GM19468 (cell line): Measurements from ENCODE around the gene TJP2.
"Not testable (repeated sequence)": the region's sequence is repeated elsewhere in the genome, so short reads cannot be mapped to it uniquely, and the experiment has no call there.

Experiments used
- ATAC-seq: cut with Tn5 transposase; IDR thresholded peaks from one replicate; pipeline ENCODE4 v1.9.1; 2021; ENCODE audit warnings: mild to moderate bottlenecking, moderate library complexity, moderate number of reproducible peaks; ENCODE audit not compliant: unreplicated experiment; ENCODE audit errors: extremely low read depth

TJP2 gene

DNA sequence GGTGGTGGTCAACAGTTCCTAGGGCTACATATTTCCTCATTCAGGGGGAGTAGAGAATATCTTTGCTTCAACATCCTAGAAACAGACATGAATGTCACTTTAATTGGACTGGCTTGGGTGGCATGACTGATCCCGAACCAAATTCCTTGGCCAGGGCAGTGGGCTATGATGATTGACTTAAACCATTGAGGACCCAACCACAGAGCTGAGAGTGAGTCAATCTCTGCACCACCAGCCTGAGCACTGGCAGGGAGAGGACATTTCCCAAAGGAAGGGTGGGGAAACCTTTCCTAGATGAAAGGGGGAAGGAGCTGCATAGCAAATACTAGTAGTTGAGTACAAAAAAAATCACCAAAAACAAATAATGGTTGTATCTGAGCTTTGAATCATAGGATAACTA lies 98.1 kb downstream of the TJP2 start:
- no peak for ATAC-seq

DNA sequence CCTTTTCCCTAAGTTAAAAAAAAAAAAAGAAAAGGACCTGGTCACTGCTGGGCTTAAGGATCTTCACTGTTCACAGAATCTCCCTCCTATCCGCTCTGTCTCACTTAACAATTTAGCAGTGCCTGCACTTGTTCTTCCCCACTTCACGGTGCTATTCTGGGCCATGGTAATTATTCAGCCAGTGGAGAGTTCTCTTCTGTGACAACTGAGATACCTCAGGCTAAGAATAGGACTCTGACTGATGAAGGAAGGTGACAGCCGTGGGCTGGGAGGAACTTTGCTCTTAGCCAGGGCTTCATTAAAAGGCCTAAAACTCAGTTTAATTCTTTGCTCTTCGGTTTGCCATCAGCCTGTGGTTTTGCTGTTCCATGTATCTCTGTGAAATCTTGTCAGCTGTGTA lies 99.1 kb downstream of the TJP2 start:
- ATAC-seq: no peak

DNA sequence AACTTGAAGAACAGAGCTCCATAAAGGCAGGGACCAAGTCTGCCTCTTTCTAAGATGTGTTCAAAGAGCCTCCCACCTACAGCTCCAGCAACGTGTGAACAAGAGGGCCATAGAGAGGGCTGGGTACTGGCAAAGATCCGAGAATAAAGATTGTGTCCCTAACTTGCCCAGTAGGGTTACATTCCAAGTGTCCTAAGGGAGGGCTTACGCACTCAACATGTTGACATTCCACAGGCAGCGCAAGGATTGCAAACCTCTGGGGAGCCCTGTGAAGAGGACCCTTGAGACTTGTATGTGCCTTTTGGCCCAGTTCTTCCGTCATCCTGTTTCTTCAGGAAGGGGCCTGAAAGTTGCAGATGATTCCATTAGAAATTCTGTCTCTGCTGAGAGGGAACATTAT lies 102.7 kb downstream of the TJP2 start:
- ATAC-seq: no peak

GRCh38 chr9:69279084-69279731 lies 105.1 kb downstream of the TJP2 start:
- ATAC-seq: no peak

GRCh38 chr9:69279733-69280132 lies 105.7 kb downstream of the TJP2 start:
- ATAC-seq: no peak

DNA sequence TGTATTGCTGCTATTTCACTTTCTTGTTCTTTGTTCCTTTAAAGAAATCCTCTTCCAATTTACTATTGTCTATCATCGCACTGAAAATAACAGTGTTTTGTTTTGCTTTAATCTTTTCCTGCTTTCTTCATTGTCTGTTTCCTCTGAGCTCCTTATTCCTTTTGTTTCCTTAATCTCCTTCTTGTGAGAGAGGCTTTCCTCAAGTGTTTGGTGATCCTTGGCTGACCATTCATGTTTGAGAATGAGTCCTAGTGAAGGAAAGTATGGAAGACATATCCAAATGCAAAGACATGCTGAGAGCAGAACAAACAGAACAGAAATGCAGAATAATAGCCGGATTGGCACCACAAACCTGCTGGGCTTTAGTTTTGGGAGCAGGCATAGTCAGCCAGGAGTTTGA lies 108.9 kb downstream of the TJP2 start:
- ATAC-seq: no peak

DNA sequence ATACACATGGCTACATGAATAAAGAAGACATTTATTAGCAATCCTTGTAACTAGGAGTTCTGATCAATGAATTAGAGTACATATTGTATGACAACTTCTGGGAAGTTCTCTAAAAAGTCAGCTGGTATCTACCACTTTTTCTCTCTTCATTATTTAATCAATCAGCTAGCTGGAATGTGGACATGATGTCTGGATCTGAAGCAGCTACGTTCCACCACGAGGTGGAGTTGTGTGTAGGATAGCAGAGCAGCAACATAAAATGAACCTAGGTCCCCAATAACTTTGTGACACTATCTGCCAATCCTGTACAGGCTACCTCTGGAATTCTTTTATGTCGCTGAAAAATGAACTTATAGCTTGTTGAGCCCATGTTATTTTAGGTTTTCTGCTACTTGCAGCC lies 118.0 kb downstream of the TJP2 start:
- ATAC-seq: no peak

DNA sequence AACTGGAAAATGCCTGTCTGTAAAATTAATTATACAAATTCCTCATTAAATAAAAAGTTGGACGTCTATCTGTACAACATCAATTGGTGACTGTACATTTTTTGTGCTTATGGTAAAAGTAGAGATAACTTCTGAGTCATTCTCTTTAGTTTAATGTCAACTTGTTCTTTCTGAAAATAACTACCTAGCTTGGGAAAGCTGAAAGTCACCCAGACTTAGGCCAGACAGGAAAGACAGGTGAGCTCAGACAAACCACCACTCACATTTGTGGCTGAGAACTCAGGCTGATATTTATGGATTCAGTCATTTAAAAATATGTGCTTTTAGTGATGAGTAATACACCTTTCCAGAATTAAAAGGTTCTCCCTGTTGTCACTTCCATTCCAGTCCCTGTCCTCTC lies 119.1 kb downstream of the TJP2 start:
- no peak for ATAC-seq

DNA sequence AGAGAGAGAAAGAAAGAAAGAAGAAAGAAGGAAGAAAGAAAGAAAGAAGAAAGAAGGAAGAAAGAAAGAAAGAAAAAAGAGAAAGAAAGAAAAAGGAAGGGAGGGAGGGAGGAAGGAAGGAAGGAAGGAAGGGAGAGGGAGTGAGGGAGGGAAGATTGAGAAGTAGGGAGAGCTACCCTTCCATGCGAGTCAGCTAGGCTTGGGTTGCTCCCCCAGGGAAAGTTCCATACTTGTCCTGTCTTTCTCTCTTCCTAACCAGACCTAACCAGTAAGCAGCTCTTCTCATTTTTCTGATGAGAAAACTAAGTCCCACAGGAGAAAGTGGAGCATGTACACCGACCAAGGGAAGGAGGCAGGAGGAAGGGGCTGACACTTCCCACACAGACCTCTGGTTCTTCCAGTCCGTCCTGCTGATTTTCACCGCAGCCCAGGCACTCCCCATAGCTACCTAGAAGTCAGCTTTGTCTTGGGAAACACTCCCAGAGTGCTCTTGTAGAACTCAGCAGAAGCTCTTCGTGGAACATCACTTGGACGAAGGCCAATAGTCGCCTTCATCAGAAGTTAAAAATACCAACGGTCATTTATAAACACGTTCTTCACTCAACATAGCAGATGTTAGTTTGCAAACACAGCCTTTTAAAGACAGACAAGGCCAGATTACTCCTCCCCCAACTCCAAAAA lies 121.9 kb downstream of the TJP2 start:
- no peak for ATAC-seq

DNA sequence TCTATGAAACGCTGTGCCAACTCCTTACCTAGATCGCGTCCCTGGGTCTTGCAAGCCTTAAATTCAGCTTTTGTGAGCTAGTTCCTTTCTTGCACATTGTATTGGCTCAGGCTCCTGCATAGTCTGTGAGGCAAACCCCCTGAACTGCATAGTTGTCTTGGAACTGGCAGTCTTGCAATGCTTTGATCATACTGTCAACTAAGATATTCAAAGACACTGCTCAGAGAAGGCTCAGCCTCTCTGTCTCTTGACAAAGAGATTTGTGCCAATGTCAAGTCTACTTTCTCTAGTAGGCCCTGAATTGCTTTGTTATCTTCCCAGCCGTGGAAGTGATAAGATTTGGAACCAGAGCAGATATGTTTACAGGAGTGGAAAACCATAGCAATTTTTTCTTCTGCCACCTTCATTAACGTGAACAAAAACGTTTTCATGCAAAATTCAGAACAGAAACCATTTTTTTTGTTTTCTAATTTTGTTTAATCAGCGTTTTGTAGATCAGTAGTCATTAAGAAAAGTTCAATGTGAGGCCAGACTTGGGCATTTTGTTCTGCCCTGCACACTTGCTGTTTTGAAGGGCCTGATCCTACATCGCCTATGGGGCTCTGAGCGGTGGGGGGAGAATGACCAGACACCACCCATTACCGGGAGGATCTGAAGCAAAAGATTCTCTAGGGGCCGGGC lies 123.4 kb downstream of the TJP2 start:
- ATAC-seq: no peak

- ATAC-seq: no peak
These were observed 125.2 kb downstream of the TJP2 start for GRCh38 chr9:69299315-69299714.

GRCh38 chr9:69299826-69300225 lies 125.7 kb downstream of the TJP2 start:
- no peak for ATAC-seq

DNA sequence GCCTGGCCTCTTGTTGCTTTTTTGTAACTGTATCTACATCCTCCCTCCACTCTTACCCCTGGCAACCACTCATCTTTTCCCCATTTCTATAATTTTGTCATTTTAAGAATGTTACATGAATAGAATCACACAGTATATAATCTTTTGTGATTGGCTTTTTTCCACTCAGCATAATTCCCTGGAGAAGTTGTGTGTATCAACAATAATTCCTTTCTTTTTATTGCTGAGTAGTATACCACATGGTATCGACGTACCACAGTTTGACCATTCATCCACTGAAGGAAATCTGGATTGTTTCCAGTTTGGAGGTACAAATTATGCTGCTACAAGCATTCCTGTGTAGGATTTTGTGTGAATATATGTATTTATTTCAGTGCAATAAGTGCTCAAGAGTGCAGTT lies 129.3 kb downstream of the TJP2 start:
- ATAC-seq: no peak

GRCh38 chr9:69306895-69307445 lies 132.9 kb downstream of the TJP2 start:
- not testable (repeated sequence) for ATAC-seq

GRCh38 chr9:69307446-69308205 lies 133.5 kb downstream of the TJP2 start:
- no peak for ATAC-seq

- no peak for ATAC-seq
These were observed 134.3 kb downstream of the TJP2 start for GRCh38 chr9:69308206-69308931.

DNA sequence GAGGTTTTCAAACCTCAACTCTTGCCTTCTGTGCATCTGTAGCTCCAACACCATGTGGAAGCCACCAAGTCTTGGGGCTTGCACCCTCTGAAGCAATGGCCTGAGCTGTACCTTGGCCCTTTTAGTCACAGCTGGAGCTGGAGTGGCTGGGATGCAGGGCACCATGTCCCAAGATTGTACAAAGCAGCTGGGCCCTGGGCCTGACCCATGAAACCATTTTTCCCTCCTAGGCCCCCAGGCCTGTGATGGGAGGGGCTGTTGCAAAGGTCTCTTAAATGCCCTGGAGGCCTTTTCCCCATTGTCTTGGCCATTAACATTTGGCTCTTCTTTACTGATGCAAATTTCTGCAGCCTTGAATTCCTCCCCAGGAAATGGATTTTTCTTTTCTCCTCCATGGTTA lies 139.1 kb downstream of the TJP2 start:
- ATAC-seq: no peak

- no peak for ATAC-seq
These were observed 140.5 kb downstream of the TJP2 start for GRCh38 chr9:69314547-69314946.

DNA sequence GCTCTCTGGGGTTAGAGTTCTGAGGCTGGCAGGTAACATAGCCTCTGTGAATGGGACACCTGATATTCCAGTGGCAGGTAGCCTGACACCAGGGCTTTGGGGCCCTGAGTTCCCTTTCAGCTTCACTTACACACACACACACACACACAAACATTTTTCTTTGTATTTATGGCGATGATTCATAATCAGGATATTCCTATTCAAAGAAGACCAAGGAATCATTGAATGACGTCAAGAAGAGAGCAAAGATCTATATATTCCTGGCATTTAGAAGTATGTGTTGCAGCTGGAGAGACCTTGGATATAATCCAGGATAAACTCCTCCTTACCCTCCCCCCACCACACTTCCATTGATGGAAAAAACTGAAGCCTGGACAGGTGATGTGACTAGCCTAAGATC lies 143.0 kb downstream of the TJP2 start:
- ATAC-seq: no peak

GRCh38 chr9:69317894-69318293 lies 143.8 kb downstream of the TJP2 start:
- no peak for ATAC-seq
